Amniotic stem cell (primary cell): ENCODE measurements around the gene TMEM245.

ENCODE experiments used
- DNase-seq: peaks from one replicate; lab custom pipeline; 2025; lab: John Stamatoyannopoulos, UW

TMEM245 gene

GRCh38 chr9:109101202-109101595, 18.5 kb downstream of the TMEM245 start:
- no peak for DNase-seq

DNA sequence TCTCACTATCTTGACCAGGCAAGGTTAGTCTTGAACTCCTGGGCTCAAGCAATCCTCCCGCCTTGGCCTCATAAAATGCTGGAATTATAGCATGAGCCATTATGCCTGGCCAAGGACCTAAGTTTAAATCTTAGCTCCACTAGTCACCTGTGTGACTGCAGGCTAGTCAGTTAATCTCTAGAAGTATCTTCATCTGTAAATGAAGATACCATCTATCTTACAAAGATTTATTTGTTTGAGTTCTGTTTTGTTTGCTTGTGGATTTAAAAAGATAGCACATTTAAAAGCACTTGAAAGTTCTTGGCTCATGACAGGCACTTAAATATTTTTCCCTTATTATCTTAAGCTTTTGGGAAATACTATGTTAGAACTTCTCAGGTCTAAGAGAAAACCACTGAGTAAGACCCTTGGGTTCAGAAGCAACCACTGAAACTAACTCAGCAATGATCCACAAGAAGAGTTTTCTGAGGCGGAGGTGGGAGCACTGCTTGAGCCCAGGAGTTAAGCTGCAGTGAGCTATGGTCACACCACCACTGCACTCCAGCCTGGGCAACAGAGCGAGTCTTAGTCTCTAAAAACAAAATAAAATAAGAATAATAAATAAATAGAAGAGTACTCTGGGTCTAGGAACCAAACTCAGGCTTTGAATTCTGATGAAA, 19.1 kb downstream of the TMEM245 start:
- DNase-seq: no peak

DNA sequence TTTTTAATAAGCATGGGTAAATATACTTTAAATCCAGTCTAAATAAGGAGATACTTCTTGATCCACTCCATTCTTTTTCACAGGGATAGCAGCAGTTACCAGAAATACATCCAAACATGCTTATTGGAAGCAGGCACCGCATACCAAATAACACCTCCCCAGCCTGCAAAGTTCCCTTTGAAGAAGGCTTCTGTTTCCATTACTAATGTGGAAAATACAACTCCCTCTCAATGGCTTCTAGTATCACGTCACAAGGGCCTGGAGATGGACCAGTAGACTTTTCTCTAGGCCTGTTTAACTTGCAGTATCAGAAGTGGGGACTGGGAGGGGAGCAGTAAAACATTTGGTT, 20.8 kb downstream of the TMEM245 start:
- DNase-seq: no peak

GRCh38 chr9:109098171-109098959, 21.4 kb downstream of the TMEM245 start:
- DNase-seq: no peak

DNA sequence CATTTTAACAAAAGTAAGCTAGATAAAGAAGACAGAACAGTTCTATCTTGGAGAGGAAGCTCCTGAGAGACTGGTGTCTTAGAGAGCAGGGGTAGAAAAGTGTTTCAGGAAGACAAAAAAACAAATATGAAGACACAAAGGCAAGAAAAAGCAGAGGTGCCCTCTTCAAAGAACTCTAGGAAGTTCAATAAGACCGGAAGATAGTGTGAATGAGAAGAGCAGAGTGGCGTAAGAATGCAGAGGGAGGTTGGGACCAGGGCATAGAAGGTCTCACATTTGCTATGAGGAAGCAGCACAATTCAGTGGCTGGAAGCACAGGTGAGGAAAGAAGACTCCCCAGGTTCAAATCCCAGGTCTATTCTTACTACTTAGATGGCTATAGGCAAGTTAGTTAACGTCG, 22.6 kb downstream of the TMEM245 start:
- DNase-seq: no peak

DNA sequence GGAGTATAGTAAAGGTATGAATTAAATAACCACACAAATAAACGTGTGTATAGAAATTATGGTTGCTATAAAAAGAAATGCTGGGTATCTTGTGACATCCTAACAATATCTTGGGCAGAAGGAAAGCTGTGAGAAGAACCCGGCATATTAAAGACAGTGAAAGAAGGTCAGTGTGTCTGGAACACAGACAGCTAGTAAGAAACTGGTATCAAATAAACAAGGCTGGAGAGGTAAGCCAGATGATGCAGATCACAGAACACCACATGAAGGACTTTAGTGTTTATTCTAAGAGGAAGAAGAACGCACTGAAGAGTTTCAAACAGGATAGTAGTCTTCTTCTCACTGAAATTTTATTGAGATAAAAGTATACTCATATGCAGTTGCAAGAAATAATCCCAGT, 24.4 kb downstream of the TMEM245 start:
- no peak for DNase-seq

DNA sequence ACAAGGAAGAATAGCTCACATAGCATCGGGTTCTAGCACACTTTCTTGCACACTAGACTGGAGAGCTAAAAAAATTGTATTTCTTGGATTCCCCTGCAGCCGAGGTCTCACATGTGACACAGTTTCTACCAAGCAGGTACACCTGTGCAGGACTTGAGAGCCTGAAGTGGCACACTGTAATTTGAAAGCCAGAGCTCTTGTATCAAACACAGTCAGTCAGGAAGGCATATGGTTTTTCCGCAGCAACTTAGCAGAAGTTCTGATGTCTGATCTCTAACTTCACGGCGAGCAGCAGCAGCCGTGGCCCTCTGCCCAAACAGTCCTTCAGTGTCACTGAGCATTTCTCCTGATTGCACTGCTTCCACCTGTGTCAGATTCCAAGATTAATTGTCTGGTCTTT, 25.5 kb downstream of the TMEM245 start:
- no peak for DNase-seq

GRCh38 chr9:109092587-109092986, 27.2 kb downstream of the TMEM245 start:
- DNase-seq: no peak

GRCh38 chr9:109092051-109092580, 27.6 kb downstream of the TMEM245 start:
- no peak for DNase-seq

DNA sequence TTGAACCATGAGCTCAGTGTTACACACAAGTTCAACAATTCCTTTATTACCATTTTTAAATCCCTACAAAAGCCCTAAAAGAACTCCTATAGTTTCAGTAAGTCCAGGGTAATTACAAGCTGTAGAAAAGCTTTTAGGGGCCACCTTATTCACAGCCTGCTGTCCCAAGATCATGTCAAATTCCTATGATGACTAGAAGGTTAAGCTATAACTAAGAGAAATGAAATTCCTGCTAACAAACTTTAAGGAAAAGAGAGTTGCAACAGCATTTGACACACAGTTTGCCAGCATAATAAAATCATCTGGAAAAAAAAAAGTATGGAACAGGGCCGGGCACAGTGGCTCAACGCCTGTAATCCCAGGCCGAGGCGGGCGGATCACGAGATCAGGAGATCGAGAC, 31.5 kb downstream of the TMEM245 start:
- no peak for DNase-seq

DNA sequence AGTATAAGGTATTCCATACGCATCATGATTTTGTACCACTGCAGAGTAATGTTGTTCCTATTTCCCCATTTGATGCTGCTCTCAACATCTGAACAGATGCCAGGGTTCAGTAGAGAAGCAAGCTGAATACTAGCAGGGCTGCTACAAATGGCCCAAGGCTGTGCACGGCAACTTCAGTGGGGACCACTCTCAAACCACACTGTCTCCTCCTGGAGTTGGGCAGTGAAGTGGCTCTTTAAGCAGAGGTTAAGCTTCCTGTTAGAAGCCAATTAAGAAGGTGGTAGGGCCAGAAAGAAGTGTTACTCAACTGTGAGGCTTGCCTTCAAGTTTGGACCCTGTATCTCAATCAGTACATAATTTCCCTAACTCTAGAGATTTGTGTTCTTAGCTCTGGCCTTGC, 32.0 kb downstream of the TMEM245 start:
- no peak for DNase-seq

DNA sequence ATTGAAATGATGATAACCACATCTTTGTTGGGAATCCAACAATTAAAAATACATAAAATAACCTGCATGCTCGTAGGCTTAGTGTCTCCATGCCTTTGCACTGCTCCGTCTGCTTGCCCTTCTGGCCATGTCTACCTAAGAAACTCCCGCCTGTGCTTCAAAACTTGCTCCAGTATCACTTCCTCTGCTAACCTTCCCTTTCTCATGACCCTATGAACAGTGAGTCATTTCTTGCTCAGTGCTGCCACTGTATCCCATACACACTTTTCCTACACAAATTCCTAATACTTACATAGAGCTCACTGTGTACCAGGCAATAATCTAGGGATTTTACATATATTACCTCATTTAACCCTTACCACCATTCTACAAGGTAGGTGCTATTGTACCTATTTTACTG, 33.5 kb downstream of the TMEM245 start:
- DNase-seq: no peak

DNA sequence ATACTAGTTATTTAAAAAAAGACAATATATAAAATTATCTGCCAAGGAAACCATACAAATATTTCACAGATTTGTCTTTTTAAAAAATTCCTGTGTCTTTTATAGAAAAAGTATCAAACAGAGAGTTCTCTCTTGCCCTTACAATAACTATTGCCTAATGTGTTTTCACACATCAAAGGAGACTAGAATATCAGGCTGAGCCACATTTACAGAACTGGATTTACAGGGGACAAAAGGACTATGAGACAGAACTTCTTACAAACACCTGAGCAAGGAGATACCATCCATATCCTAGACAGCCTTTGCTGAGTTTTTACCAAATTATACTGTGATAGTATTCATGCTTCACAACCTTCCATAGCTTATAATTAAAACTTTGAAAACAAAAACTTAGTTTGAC, 34.2 kb downstream of the TMEM245 start:
- no peak for DNase-seq

GRCh38 chr9:109083813-109084405, 35.8 kb downstream of the TMEM245 start:
- no peak for DNase-seq

DNA sequence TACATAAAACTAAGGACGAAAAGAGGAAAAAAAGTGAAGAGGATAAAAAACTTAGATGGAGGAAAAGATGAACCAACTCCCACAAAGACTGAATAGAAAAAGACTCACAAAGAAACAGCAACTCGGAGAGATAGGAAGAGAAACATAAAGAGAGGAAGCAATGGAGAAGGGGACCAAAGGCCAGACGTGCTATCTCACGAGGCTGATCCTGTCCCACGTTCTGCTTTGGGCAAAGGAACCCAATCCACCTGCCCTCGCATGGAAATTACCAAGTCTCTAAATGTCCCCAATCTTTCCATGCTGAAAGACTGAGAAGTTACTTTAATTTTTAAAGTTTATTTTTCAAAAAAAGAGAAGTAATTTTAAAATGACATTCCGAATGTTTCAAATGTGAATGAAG, 36.6 kb downstream of the TMEM245 start:
- no peak for DNase-seq

DNA sequence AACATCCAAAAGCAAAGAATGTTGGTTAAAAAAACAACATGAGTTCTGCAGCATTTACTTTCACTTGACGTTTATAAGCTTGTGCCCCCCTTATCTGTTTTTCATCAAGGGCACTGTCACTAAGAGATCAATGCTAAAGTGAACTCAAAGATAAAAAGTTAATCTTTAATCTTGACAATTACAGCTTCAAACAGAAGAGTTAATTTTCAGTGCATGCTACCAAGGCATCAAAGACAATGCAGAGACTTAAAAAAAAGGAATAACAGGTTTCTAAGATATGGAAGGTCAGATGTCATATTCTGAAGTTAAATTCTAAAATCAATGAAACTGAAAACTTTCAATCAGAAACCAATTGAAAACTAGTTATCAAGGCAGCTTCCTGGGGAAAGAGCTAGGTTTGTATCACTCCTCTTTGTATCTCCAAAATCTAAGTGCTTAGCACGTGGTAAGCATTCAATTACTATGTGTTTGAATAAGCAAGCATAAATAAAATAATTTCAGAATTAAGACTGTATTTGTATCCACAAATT, 37.6 kb downstream of the TMEM245 start:
- DNase-seq: no peak

DNA sequence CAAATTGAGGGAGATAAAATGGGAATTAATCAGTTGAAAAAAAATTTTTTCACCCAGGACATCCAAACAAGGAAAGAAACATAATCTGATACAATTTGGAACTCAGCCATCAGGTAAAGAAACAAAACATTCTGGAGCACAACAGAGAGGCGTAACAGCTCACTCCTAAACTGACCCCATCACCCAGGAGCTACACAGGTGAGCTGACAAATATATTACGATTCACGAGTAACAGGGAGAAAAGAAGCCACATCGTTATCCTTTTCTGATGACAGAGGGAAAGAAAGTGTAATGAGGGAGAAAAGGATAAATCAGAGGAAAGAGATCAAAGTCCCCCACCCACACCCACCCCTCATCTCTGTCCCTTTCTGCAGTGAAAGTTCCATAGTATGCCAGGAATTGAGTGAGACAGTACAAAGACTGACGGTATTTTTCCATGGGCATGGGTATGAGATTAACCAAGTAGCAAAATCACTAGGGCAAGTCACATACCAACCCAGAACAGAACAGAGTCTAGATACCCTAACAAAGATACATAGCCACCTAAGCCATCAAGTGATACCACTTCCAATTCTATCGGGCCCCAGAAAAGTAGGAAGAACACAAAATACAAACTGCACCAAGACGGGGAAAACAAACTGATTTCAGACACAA, 45.4 kb downstream of the TMEM245 start:
- no peak for DNase-seq

DNA sequence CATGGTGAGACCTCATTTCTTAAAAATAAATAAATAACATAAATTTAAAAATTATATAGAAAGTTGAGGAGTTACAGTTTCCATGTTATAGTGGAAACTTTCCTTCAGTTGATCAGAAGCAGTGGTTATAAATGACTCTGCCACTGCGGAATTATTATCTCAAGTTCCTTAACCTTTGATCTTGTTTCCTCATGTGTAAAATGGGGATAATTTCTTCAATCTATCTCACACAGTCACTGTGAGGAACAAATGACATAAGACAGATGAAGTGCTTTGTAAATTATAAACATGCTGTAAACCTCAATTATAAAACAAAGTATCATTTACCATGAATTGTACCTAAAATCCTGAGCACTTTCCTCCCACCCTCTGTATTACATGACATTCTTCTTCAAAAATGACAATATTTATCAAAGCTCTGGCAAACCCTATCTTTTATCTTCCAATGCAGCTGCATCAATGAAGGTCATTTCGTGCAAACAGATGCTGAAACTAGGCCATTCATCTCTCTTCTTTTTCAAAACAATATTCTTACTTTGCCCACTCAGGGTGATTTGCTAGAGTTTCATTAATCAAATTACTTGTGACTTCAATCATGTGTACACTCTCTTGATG, 46.8 kb downstream of the TMEM245 start:
- DNase-seq: no peak

- no peak for DNase-seq
Measured at GRCh38 chr9:109072133-109072692, 47.5 kb downstream of the TMEM245 start.

DNA sequence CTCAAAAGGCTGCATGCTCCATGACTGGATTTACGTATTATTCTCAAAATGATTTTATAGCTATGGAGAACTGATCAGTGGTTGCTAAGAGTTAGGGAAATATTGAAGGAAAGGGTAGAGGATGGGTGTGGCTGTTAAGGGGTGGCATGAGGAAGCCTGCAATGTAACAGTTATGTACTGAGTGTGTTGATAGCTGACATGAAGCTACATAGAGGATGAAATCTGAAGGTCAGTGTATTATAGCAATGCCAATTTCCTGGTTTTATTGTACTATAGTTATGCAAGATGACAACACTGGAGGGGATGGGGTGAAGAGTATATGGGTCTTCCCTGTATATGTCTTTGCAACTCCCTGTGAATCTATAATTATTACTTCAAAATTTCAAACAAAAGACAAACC, 51.0 kb downstream of the TMEM245 start:
- DNase-seq: no peak

DNA sequence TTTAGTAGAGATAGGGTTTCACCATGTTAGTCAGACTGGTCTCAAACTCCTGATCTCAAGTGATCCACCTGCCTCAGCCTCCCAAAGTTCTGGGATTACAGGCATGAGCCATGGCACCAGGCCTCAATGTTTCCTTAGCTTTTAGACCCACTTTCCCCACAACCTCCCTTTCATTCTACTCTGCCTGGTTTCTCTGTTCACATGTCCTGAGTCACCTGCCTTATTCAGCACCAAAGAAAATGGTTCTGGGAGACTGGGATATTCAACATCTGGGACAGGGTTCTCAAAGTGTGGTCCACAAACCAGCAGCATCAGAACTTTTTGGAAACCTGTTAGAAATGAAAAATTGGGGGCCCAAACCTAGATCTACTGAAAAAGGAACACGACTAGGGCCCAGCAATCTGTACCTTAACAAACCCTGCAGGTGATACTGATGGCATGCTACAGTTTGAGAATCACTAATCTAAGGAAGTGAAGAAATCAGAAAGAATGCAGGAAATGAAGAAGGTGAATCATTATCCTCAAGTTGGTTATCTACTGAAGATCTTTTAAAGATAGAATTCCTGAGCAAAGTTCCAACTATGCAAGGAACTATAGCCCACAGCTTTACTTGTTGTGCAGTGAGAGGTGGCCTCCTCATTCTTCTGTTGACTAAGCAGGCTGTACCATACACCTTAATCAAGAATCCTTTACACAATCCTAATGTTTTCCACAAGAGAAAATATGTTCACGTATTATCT, 54.6 kb downstream of the TMEM245 start:
- DNase-seq: no peak
